ENCODE data around the gene OSBPL10.

DNA sequence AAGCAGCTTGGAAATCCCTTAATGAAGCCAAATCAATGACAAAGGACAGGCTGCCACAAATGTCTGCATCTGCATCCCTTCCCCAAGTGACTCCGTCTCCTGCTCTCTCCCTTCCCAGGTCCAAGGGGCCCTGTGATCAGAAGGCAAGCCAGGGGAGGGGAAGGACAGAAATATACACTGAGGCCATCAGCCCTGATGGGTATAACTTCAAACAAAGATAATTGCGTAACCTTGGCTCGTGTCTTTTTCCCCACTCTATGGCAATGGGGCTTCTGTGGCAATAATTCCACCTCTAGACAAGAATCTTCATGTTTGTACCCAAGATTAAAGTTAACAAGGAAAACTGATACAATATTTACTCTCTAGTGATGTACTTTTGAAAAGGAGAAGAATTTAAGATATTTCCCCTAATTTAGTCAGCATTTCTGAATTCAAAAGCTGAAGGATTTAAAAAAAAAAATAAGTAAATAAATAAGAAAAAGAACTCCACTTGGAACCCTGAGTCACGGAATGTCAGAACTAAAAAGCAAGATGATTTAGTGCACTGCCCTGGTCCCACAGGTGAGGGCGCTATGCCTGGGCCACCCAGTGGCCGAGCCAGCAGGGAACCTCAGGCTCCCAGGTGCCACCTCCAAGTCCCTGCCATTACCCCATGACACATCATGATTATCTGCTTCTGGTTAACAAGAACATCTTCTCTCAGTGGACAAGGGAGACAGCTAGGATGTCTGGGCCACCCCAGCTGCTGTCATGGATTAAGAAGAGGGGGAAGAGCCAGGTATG is 293.9 kb downstream of the OSBPL10 start:
- peak in 1 of 2 donors; percentile 11 for TF ChIP-seq CTCF (conservative IDR thresholded peaks at IDR 0.05 in 1 of 2, IDR thresholded peaks at IDR 0.05 in 1 of 2; ENCODE audit: extremely low read depth in 1 of 2, insufficient read depth in 1 of 2, low read depth in 1 of 2, low read length in 2 of 2)
- TF ChIP-seq EZH2 (IDR thresholded peaks at IDR 0.05; ENCODE audit: borderline replicate concordance, low read length), result no peak

Data from mammary epithelial cell (primary cell).